Endothelial cell of umbilical vein (primary cell): Measurements from ENCODE around the gene VPS29. TPM values are rescaled to one million over a fixed set of nuclear protein-coding genes. Genes with fewer than 3 reads are reported as not detected.

ENCODE experiments used
- BruUV-seq: library from RNA; stranded (reverse); fragments of 400-500 nt; replicated peaks from 2 replicates; lab custom pipeline; 2021; lab: Mats Ljungman, UMichigan
- CTCF ChIA-PET: fragments of 300-600, 350-600 bp; sonication (Branson Sonifier 250); formaldehyde crosslinking; loops from one replicate; lab custom pipeline; 2021; ENCODE audit warnings: antibody characterized with exemption, inconsistent platforms; lab: Charles Lee
- POLR2A ChIA-PET: fragments of 300-600, 350-600 bp; sonication (Branson Sonifier 250); formaldehyde crosslinking; loops from one replicate; lab custom pipeline; 2021; ENCODE audit warnings: antibody characterized with exemption, inconsistent platforms; lab: Charles Lee
- DNase-seq: peaks from one replicate; pipeline ENCODE4 v3.0.0-alpha.2; 2011; ENCODE audit warnings: low read depth, low spot score
- FAIRE-seq: peaks from 2 replicates; lab custom pipeline; 2011; peaks lifted over from hg19 to GRCh38; lab: Jason Lieb, UNC
- H2AFZ ChIP-seq: 2 replicates; pipeline ENCODE4 v1.6.0; 2012; ENCODE audit warnings: low read depth, low read length, control low read depth, inconsistent platforms
- H3K27ac ChIP-seq: 2 replicates; pipeline ENCODE4 v1.5.1; 2011; ENCODE audit warnings: low read depth, mild to moderate bottlenecking, control low read depth, low read length, moderate library complexity; ENCODE audit not compliant: insufficient read depth
- H3K27me3 ChIP-seq, 2 experiments: 2 replicates each; pipeline versions ENCODE4 v1.6.0 to v1.6.1; 2011; ENCODE audit warnings: low read length in 2 of 2, mixed read lengths in 1 of 2; ENCODE audit not compliant: control insufficient read depth in 2 of 2, insufficient read depth in 2 of 2
- H3K36me3 ChIP-seq, 2 experiments: 2 replicates in 1 of 2; 3 replicates in 1 of 2; pipeline ENCODE4 v1.5.1; 2011; ENCODE audit warnings: low read length in 2 of 2, mild to moderate bottlenecking in 1 of 2, moderate library complexity in 1 of 2; ENCODE audit not compliant: control insufficient read depth in 2 of 2, insufficient read depth in 2 of 2; ENCODE audit errors: extremely low read depth in 1 of 2
- H3K4me1 ChIP-seq: 3 replicates; pipeline ENCODE4 v1.5.1; 2011; ENCODE audit warnings: mild to moderate bottlenecking, low read length; ENCODE audit not compliant: control insufficient read depth, insufficient read depth; ENCODE audit errors: extremely low read depth
- H3K4me2 ChIP-seq: 2 replicates; pipeline ENCODE4 v1.6.1; 2011; ENCODE audit warnings: low read length, control low read depth, mixed read lengths; ENCODE audit not compliant: insufficient read depth
- H3K4me3 ChIP-seq, 3 experiments: fragments of 200-600 bp in 1 of 3; sonication (generic), shearing (Covaris generic) in 1 of 3; replicated peaks in 1 of 3; 2 replicates each; pipeline ENCODE4 v1.5.1; 2011 to 2016; ENCODE audit warnings: control low read depth in 3 of 3, low read length in 3 of 3, mild to moderate bottlenecking in 2 of 3, inconsistent platforms in 1 of 3, low read depth in 1 of 3, moderate library complexity in 1 of 3; ENCODE audit not compliant: insufficient read depth in 1 of 3
- H3K79me2 ChIP-seq: 2 replicates; pipeline ENCODE4 v1.6.0; 2012; ENCODE audit warnings: low read length, inconsistent platforms; ENCODE audit not compliant: control insufficient read depth, insufficient read depth
- H3K9ac ChIP-seq: replicated peaks from 2 replicates; pipeline ENCODE3; 2011; ENCODE audit warnings: low read length, control low read depth; ENCODE audit not compliant: insufficient read depth; ENCODE audit errors: extremely low read depth
- H3K9me1 ChIP-seq: replicated peaks from 3 replicates; pipeline ENCODE4 v1.6.0; 2011; ENCODE audit warnings: mild to moderate bottlenecking, low read length; ENCODE audit not compliant: control insufficient read depth, insufficient read depth; ENCODE audit errors: extremely low read depth
- H3K9me3 ChIP-seq: replicated peaks from 2 replicates; pipeline ENCODE4 v1.5.1; 2012; ENCODE audit warnings: low read length, inconsistent platforms; ENCODE audit not compliant: control insufficient read depth, insufficient read depth
- H4K20me1 ChIP-seq: replicated peaks from 2 replicates; pipeline ENCODE3; 2011; ENCODE audit warnings: mild to moderate bottlenecking, low read length; ENCODE audit not compliant: control insufficient read depth, insufficient read depth; ENCODE audit errors: extremely low read depth
- CTCF ChIP-seq, 2 donors: IDR thresholded peaks; 1 replicate in 1 of 2; 2 replicates in 1 of 2; pipeline ENCODE4 v1.5.1; 2011; ENCODE audit warnings: low read length in 2 of 2, mild to moderate bottlenecking in 2 of 2, moderate library complexity in 2 of 2, control low read depth in 1 of 2, inconsistent platforms in 1 of 2, low read depth in 1 of 2; ENCODE audit not compliant: insufficient read depth in 1 of 2; ENCODE audit errors: extremely low read depth in 1 of 2
- EZH2 ChIP-seq: IDR thresholded peaks from 2 replicates; pipeline ENCODE4 v1.6.1; 2012; ENCODE audit warnings: borderline replicate concordance, low read depth, mild to moderate bottlenecking, moderate library complexity, low read length, inconsistent platforms; ENCODE audit not compliant: severe bottlenecking
- FOS ChIP-seq: IDR thresholded peaks from 2 replicates; pipeline ENCODE4 v1.6.1; 2011; ENCODE audit warnings: mild to moderate bottlenecking, low read length, moderate library complexity, borderline replicate concordance; ENCODE audit not compliant: insufficient read depth
- GATA2 ChIP-seq: IDR thresholded peaks from 2 replicates; pipeline ENCODE4 v1.7.0; 2011; ENCODE audit warnings: low read depth, mild to moderate bottlenecking, moderate library complexity, mixed read lengths, low read length; ENCODE audit not compliant: insufficient read length, insufficient read depth
- JUN ChIP-seq: IDR thresholded peaks from 2 replicates; pipeline ENCODE4 v1.6.1; 2011; ENCODE audit warnings: borderline replicate concordance, low read depth; ENCODE audit not compliant: insufficient read length, insufficient read depth
- MAX ChIP-seq: IDR thresholded peaks from 2 replicates; pipeline ENCODE4 v1.6.1; 2011; ENCODE audit not compliant: insufficient read depth, insufficient read length
- MYC ChIP-seq: IDR thresholded peaks from one replicate; pipeline ENCODE4 v1.6.1; 2011; ENCODE audit warnings: mild to moderate bottlenecking, low read depth, low read length
- POLR2A ChIP-seq: IDR thresholded peaks from 2 replicates; pipeline ENCODE4 v1.6.1; 2012; ENCODE audit warnings: low read depth, mild to moderate bottlenecking, control low read depth, low read length
- POLR2AphosphoS5 ChIP-seq: IDR thresholded peaks from 2 replicates; pipeline ENCODE4 v1.6.1; 2012; ENCODE audit warnings: low read depth, mild to moderate bottlenecking, control low read depth, low read length, moderate library complexity; ENCODE audit not compliant: insufficient read depth
- dilution Hi-C: fragments of 300-500 bp; cut with MboI; formaldehyde crosslinking; loops from one replicate; pipeline ENCODE4 v1.15.0; 2019; ENCODE audit warnings: low sequenced_read_pairs; ENCODE audit not compliant: extremely low pct_ligation_motif_present
- intact Hi-C: fragments of 100-400 bp; cut with micrococcal nuclease; formaldehyde crosslinking; loops from one replicate; pipeline ENCODE4 v1.10.0; 2022
- polyA plus RNA-seq, 4 experiments: library from polyadenylated mRNA; depleted of rRNA in 3 of 4; stranded (reverse) in 3 of 4; unstranded in 1 of 4; fragments of >200 nt; gene quantifications; 2 replicates each; pipeline versions ENCODE4 v1.2.1 to v1.2.3, GENCODE V29; 2011 to 2012; ENCODE audit warnings: missing spikeins in 1 of 4
- total RNA-seq: library from RNA; stranded (reverse); gene quantifications from 2 replicates; pipeline ENCODE4 v1.2.3, GENCODE V29; 2021

The VPS29 gene
- total and polyA plus RNA-seq, 2 donors (not counting 3 experiments of a cell fraction or from before 2014, with no cell fraction given): 138 to 155 TPM

GRCh38 chr12:110468214-110469048, 33.5 kb downstream of the VPS29 start, which contains the start of the genes FAM216A and GPN3:
TSS of gene FAM216A (plus strand) at chr12:110468845. CDS start at chr12:110468876, 31 bp downstream.
TSS of gene GPN3 (minus strand) at chr12:110468257. CDS start at chr12:110468203, 54 bp downstream.
- DNase-seq: peak; percentile 98
- POLR2A ChIA-PET: interaction anchor here (1.0 to 1.5 kb wide), 4 partner anchors 18 to 227 kb away, joined by 3 to 16 read pairs (median 4); partner anchors contain the start of genes ARPC3, RAD9B and VPS29
- no peaks in the 10 kb centered on the region for H3K9me3 ChIP-seq
- H3K4me2 ChIP-seq: peak within 1 kb of the TSS; percentile 97
- peak within 1 kb of the TSS; percentile 94 for H2AFZ ChIP-seq
- H3K36me3 ChIP-seq: no peaks in the 10 kb centered on the region
- no TSS peak for BruUV-seq
- H3K27ac ChIP-seq: peak within 1 kb of the TSS; percentile 52
- H3K9me1 ChIP-seq: no peaks in the 10 kb centered on the region
- TF ChIP-seq MYC (peak; percentile 79), POLR2A (peak; percentile 64), GATA2 (no peak), POLR2AphosphoS5 (peak; percentile 31), FOS (peak; percentile 8), EZH2 (no peak), MAX (peak; percentile 48), CTCF (IDR thresholded peaks at IDR 0.05; ENCODE audit: extremely low read depth in 1 of 2, insufficient read depth in 1 of 2, low read depth in 1 of 2, low read length in 2 of 2) (no peak), JUN (no peak)
- peak within 1 kb of the TSS; percentile 60 to 84 (median 77) for H3K4me3 ChIP-seq
- dilution Hi-C loops (no loop called here), intact Hi-C loops (loop anchor here (1.0 to 5.0 kb wide), 9 partner anchors 18 to 420 kb away; partner anchors contain the start of genes ARPC3, PPP1CC, PPTC7 and RAD9B)
- H3K4me1 ChIP-seq: peaks cover 13% of the 10 kb centered on the region
- H3K27me3 ChIP-seq: no peaks in the 10 kb centered on the region
- H4K20me1 ChIP-seq: no peaks in the 10 kb centered on the region
- peak within 1 kb of the TSS; percentile 86 for H3K9ac ChIP-seq
- CTCF ChIA-PET: interaction anchor here (0.7 to 3.8 kb wide), 23 partner anchors 9 to 145 kb away, joined by 3 to 99 read pairs (median 5); partner anchors contain the start of genes ARPC3, RAD9B, TCTN1 and VPS29
- peak; percentile 99 for FAIRE-seq
- peaks cover 22% of the 10 kb centered on the region for H3K79me2 ChIP-seq
